Fibroblast of skin of left biceps (primary cell): ENCODE measurements around the gene SLC25A19.
"Not testable (repeated sequence)": the region's sequence is repeated elsewhere in the genome, so short reads cannot be mapped to it uniquely, and the experiment has no call there.

Experiments used
- DNase-seq, 2 experiments: peaks; one replicate each; pipeline ENCODE4 v3.0.0-alpha.2; 2013; ENCODE audit warnings: low read depth in 2 of 2

Gene SLC25A19

DNA sequence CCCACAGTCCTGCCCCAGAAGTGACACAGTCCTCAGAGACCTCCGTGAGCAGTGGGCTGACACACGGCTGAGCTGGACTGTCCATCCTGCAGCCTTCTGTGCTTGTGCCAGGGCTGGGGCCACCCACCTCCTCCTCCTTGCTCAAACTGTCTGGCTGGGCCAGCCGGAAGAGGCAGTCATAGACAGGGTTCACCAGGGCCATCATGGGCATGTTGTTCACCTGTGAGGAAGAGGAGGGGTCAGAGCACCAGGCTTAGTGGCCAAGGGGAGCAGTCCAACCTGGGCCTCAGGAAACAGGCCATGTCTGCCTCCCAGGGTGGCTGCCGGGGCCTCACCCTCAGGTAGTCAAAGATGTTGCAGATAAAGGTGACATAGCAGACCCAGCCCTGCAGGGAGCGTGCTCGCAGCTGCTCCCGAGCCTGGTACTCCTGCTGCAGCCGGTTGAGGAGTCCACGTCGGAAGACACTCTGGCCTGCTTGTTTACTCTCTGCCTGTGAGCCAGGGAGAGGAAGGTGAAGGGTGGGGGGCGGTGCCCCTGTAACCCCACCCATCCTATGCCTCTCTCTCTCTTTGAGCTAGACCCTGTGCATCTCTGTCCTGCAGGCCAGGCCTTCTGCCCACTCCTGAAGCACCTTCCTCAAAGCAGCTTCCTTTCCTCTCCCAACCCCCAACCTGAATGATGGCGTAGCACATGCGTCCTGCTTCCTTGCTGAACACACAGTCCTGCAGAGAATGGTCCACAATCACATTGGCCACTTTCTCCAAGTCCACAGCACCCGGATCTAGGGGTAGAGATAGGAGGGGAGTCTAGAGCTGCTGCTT is 21.6 kb downstream of the SLC25A19 start:
- no peak for DNase-seq

DNA sequence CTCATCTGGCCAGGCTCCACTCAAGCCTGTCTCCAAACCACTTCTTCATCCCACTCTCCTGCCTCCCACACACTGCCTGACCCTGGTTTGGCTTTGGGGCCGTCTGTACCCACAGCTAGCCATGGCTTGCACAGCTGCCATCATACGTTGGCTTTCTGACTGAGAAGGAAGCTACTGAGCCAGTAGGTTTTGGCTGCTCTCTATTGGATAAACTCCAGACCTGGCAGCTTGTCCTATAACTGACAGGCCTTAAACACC is 22.2 kb downstream of the SLC25A19 start:
- no peak for DNase-seq

DNA sequence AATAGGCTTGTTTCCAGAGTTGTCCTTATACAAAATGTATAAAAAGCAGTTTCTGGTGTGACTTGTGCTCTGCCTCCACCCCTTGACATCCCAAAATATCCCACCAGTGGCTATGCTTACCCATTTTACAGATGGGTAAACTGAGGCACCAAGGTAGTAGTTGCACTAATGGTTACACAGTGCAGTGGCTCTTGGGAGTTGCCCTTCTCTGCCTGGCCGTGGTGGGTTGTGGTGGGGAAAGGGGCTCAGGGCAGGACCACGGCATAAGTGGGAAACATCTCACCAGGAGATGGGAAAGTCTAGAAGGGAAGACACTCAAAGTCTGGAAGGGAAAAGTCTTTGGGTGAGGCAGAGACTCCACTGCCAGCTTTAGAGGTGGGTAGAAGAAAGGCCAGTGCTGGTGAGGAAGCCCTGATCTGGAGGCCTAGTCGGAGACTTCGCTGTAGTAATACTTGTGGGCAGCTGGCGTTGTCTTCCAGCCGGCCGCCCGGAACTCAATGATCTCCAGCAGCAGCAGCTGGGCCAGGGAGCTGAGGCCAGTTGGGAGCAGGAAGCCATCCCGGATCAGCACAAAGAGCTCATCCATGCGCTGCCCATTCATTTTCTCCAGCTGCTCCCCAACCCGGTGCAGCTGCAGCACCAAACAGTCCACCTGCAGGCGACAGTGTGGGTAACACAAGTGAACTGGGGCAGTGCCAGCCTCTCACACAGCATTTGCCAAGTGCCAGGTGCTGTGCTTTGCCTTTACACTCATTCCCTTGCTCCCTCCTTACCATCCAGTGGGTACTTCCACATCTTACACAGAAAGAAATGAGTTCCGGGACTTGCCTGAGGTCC is 22.7 kb downstream of the SLC25A19 start:
- DNase-seq: no peak

DNA sequence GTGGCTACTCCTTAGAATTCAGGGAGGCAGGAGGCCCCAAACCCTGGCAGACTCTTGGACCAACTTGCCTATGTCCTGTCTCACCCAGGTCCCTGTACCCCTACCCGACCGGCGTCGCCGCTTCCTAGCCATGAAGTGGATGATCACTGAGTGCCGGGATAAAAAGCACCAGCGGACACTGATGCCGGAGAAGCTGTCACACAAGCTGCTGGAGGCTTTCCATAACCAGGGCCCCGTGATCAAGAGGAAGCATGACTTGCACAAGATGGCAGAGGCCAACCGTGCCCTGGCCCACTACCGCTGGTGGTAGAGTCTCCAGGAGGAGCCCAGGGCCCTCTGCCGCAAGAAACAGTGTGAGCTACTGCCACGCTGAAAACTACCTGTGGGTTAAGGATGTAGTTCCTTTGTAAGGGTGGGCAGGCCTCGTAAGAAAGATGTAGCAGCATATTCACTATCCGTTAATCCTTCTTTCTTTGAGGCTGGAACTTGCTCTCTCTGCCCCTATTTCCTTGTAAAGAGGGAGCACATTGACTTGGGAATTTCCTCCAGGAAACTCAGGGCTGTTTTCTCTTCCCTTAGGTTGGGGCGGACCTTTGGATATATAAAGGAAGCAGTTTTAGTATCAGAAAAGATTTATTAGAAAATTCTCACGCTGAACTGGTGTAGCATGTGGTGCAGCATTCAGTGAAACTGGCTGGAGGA is 23.5 kb downstream of the SLC25A19 start:
- DNase-seq: no peak

DNA sequence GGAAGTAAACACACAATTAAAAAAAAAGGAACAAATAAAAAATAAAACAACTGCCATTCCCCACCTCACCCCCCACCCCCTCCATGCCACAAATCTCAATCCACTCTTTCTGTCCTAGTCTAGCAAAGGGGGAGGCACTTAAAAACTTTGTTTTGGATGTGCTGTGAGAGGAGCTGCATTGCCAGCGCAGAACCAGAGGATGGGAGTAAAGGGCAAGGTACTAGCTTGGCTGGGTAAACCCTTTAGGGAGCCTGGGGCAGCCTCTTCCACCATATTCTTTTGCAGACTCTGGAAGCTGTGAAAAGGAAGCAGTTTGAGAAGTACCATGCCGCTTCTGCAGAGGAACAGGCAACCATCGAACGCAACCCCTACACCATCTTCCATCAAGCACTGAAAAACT is 26.2 kb downstream of the SLC25A19 start:
- DNase-seq: no peak

DNA sequence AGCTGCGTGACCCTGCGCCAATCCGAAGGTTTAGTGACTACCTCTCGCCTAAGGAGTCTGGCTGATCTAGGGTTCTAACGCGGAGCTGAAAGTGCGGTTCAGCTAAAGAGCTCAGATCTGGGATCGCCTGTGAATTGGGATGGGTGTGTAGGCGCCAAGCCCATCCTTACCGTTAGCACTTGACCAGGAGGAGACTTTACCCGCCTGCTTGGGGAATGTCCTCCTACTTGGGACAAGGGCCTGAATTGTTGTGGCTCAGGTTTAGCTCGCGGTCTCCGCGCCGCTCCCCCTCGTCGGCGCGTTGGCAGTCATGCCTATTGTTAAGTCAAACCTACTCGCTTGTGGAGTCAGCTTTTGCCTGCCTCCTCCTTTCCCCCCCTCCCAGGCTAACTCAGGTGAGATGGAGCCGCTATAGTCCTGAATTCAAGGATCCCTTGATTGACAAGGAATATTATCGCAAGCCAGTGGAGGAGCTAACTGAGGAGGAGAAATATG is 27.1 kb downstream of the SLC25A19 start:
- no peak for DNase-seq

DNA sequence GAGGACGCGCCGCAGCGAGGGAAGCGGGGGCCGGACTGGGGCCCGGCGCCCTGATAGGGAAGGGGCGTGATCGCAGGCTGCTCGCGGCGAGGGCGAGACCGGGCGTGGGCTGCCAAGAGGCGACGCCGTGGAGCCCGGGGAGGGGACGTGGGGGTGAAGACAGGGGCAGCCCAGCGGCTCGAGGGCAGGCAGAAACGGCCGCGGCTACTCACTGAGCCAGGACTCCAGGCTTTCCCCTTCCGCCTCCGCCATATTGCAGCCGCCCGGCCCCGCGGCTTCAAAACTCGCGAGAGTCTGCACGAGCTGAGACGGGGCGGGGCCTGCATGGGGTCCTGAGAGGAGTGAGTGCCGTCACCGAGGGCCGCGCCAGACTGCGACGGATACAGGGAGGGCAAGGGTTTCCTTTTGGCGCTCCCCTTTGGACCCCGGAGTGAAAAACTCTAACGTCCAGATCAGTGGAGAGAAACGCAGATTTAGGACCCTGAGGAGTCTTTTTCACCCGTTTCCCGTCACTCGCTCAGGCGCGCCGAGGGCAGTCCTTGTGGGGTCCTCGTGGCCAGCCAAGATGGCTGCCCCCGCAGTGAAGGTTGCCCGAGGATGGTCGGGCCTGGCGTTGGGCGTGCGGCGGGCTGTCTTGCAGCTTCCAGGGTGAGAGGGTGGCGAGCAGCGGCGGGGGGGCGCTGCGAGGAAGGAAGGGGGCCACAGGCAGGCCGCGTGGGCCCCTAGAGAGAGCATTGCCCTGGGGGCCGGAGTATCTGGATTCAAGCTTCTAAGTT is 27.7 kb downstream of the SLC25A19 start, which contains the start of the genes GGA3 and MRPS7:
Gene GGA3 (minus strand): TSS at position 271 of the 776 bp plus-strand sequence. CDS start 19 bp downstream, at position 252.
Gene MRPS7 (plus strand): TSS at position 544 of the 776 bp plus-strand sequence. CDS start 22 bp downstream, at position 566.
- DNase-seq: peak; percentile 83 to 87

DNA sequence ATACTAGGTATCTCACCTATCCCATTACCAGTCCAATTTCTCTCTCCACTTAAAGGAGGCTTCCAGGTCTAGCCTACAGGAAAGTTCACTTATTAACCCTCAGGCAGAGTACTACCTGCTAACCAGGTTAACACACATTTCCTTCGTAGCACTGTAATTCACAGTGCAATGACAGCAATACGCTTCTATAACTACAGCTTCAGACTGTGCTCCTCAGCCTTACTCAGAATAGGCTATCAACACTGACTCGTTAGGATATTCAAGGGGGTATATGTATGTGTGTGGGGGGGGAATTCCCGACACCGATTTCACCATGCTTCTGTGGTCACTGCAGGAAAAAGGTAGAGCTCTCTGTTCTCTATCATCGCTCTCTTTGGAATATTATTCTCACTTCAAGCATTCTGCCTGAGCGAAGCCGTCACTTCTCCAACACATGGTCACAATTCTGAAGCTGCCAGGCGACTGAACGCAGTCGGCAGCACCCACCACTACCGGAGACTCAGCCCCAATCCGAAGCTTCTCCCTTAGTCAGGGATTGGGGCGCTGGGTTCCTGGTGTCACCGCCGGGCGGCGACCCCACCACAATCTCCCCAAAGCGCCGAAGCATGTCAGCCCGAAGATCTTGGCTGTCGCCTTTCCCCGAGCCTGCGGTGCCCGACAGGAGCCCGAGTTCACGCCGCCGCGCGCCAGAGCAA is 28.4 kb downstream of the SLC25A19 start:
- DNase-seq: no peak

DNA sequence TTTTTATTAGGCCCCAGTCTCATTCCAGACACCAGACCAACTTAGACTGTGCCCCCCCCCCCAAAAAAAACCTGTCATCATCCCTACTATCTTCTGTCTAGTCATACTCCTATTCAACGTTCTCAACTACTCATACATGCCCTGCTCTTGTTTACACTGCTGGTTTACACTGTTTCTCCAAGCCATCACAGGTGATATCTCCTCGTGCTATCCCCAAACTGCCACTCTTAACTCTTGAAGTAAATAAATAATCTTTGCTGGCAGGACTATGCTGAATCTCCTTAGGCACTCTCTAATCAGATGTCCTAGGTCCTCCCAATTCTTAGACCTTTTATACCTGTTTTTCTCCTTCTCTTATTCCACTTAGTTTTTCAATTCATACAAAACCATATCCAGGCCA is 32.0 kb downstream of the SLC25A19 start:
- DNase-seq: not testable (repeated sequence)

DNA sequence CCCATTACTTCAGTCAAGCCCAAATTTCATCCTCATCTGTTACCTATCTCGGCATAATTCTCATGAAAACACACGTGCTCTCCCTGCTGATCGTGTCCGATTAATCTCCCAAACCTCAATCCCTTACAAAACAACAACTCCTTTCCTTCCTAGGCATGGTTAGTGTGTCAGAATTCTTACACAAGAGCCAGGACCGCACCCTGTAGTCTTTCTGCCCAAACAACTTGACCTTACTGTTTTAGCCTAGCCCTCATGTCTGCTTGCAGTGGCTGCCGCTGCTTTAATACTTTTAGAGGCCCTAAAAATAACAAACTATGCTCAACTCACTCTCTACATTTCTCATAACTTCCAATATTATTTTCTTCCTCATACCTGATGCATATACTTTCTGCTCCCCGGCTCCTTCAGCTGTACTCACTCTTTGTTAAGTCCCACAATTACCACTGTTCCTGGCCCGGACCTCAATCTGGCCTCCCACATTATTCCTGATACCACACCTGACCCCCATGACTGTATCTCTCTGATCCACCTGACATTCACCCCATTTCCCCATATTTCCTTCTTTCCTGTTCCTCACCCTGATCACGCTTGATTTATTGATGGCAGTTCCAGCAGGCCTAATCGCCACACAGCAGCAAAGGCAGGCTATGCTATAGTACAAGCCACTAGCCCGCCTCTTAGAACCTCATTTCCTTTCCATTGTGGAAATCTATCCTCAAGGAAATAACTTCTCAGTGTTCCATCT is 33.1 kb downstream of the SLC25A19 start:
- DNase-seq: not testable (repeated sequence)

DNA sequence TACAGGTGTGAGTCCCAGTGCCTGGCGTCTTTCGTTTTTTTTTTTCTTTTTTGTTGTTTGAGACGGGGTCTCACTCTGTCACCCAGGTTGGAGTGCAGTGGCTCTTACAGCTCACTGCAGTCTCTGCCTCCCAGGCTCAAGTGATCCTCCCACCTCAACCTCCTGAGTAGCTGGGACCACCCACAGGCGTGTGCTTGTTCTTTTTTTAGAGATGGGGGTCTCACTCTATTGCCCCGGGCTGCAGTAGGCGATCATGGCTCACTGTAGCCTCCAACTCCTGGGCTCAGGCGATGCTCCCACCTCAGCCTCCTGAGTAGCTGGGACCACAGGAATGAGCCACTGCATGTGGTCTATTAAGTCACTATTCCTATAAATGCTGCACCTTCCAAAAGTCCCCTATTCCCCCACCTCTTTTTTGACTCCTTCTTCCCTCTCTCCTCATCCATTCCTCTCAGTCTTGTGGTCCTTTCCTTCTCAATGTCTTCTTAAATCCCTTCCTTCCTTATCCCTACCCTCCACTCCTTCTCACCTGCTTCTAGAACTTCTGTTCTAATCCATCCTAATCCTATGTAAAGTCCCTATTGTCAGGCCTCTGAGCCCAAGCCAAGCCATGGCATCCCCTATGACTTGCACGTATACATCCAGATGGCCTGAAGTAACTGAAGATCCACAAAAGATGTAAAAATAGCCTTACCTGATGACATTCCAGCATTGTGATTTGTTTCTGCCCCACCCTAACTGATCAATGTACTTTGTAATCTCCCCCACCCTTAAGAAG is 37.0 kb downstream of the SLC25A19 start:
- DNase-seq: no peak

DNA sequence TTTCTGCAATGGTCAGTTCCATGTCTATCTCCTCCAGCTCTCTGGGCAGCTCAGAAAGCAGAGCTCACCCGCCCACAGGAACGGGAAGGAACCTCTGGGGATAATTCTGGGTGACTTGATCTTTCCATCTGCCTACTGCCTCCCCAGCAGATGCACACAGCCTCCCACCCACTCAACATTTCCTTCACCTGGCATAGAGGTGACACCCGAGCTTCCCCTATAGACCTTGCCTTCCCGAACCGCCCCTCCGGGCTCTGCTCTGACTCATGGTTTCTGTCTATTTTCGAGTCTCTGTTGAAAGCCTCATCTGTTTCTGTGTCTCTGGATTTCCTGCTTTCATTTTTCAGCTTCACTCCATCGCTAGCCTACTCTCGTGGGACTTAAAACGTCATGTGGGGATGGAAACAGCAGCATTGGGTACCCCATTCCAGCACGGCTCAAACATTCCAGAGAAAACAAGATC is 39.2 kb downstream of the SLC25A19 start:
- peak in 1 of 2 experiments; percentile 26 for DNase-seq

DNA sequence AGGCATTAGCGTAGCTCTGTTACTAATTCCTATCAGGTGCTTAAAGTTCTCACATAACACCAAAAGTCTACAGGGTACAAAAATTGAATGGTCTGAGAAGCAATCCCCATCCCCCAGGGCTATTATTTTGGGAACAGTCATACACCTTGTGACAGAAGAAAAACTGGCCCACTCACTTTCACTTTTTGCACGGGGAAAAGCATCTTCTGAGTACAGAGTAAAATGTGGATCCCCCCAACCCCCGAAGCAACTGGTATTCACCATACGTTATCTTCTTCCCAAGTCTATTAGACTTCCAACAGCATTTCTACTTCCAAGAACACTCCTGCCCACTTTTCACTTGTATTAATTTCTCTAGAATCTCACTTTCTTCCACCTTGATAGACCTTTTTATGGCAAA is 39.7 kb downstream of the SLC25A19 start:
- no peak for DNase-seq

DNA sequence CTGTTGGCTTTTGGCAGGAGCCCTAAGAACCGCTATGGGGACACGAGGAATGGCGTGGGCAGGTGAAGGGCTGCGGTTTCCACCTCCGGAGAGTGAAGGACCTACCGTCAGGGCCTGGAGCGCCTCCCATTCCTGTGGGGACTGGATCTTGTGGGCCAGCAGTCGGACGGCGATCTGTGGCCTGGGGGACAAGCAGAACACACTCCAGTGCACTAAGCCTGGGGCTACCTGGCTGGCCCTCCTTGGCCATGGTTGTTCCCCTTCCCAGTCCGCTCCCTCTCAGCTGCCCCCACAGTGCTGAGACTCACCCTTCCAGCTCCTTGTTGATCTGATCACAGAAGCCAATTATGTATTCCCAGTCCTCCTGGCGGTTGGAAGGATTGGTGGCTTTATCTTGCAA is 42.8 kb downstream of the SLC25A19 start:
- DNase-seq: no peak

DNA sequence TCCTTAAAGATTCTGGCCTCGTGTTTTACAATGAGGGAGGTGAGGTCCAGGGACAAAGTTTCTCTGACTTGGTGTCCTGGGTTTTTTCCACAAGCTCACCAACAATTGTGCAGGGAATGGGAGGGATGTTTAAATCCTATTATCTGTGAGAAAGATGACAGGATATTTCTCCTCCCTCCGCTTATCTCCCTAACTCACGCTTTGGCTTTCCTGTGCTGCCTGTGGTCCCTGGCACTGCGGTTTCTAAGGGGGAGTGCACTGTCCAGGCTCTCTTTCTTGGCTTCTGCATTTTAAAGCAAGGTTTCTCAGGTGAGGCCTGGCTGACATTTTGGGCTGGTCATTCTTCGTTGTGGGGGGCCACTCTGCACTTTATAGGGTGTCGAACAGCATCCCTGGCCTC is 44.2 kb downstream of the SLC25A19 start:
- DNase-seq: no peak

DNA sequence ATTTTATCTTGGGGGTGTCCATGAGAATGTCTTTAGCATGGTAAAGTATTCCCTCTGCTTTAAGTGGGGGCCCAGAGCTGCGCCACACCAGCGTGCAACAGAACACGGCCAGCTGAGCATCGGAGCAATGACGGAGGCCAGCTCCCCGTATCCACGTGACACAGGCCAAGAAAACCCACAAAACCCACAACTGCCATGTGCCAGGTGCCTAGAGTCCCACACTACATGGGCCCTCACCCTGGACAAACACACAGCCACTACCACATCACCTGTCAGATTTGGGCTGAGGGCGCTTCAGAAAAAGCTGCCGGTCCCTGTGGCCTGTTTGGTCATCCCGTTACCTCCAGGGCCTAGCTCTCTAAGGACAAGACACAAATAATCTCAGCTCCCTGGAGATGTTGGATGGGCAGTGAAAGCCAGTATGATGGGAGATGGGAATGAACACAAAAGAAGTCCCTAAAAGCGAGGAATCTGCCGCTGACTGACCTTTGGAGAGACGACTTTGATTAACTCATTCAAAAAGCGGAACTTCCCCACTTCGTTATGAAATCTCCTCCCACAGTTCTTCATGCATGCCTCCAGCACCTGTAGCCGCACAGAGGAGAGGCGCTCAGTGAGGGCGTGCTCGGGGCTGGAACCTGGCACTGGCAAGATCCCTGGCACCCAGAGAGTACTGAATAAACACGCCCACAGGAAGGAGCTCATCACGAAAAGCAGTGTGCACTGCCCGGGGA is 44.9 kb downstream of the SLC25A19 start:
- no peak for DNase-seq

DNA sequence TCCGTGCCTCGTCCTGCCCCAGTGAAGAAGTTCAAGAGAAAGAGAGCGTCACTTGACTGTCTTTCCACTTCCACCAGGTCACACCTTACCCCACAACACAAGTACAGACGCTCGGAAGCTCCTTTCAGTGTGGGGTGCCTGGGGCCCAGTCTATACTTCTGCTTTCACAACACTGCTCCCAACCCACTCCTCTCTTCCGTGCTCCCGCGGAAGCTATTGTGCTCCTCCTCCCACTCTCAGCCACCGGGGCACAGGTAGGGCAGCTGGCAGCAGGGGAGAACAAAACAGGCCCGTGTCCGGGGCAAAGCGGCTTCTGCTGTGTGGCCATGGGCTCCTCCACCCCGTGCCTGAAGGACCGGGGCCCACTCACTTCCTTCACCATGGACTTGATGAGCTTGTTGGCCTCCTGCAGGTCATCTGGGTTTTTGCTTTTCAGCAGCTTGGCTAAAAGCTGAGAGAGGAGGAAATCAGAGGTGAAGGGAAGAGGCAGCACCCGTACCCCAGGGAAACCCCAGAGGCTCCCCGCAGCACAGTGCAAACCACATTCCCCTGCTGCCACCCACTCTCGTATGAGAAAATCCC is 46.7 kb downstream of the SLC25A19 start:
- no peak for DNase-seq

DNA sequence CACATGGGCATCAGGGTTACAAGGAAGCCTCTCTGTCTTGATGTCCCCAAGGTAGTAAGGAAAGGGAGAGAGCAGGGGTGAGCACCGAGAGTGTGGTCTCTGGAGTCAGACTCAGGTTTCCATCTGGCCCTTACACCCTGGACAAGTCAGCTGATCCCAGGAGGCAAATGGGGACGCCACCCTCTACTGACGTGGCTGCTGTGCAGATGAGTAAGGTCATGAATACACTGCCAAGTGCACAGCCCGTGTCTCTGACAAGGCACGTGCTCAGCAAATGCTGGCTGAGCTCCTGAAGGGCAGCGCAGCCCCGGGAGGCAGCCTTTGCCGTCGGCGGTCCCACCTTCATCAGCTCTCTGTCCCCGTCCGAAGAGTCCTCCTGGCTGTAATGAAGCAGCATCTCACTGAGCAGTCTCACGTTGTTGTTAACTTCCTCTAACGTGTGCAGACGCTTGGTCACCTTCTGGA is 47.2 kb downstream of the SLC25A19 start:
- DNase-seq: no peak
